Memory B cell (primary cell): ENCODE results near the gene BRAF.
A peak's percentile ranks its signal among the peaks of the same experiment; 100 is the strongest.
"Not testable (repeated sequence)": the region's sequence is repeated elsewhere in the genome, so short reads cannot be mapped to it uniquely, and the experiment has no call there.

Experiments used
- ATAC-seq: fragments of 150-1000 bp; cut with Tn5 transposase; 2 replicates; pipeline ENCODE4 v1.10.0; 2021; ENCODE audit warnings: low read depth, mild to moderate bottlenecking, moderate library complexity
- DNase-seq, 2 donors: peaks; one replicate each; pipeline ENCODE4 v3.0.0; 2022; ENCODE audit warnings: low spot score in 2 of 2
- H3K27ac Mint-ChIP-seq: one replicate; pipeline ENCODE4 v1.8.0; 2022; ENCODE audit warnings: mild to moderate bottlenecking, moderate library complexity, mixed read lengths
- H3K27me3 Mint-ChIP-seq: one replicate; pipeline ENCODE4 v1.8.0; 2022; ENCODE audit warnings: mixed read lengths
- H3K36me3 Mint-ChIP-seq: one replicate; pipeline ENCODE4 v1.8.0; 2022; ENCODE audit warnings: mild to moderate bottlenecking, mixed read lengths
- H3K4me1 Mint-ChIP-seq: one replicate; pipeline ENCODE4 v1.8.0; 2022; ENCODE audit warnings: mixed read lengths
- H3K4me3 Mint-ChIP-seq: one replicate; pipeline ENCODE4 v1.8.0; 2022; ENCODE audit warnings: mild to moderate bottlenecking, moderate library complexity, mixed read lengths
- H3K9me3 Mint-ChIP-seq: one replicate; pipeline ENCODE4 v1.8.0; 2022; ENCODE audit warnings: mixed read lengths

BRAF gene

DNA sequence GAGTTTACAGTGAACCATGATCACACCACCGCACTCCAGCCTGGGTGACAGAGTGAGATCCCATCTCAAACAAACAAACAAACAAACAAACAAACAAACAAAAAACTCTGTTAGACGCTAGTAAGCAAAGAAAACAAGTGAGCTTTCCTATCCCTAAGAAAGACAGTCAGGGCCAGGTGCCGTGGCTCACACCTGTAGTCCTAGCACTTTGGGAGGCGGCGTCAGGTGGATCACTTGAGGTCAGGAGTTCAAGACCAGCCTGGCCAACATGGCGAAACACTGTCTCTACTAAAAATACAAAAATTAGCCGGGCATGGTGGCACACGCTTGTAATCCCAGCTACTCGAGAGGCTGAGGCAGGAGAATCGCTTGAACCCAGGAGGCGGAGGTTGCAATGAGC is 247.8 kb downstream of the BRAF start:
- Mint-ChIP-seq H3K36me3 (peaks cover 23% of the 10 kb centered on the region), H3K4me1 (peaks cover 44% of the 10 kb centered on the region), H3K27ac (peak overlapping the region; percentile 85)
- DNase-seq, ATAC-seq, H3K27me3 Mint-ChIP-seq, H3K9me3 Mint-ChIP-seq, H3K4me3 Mint-ChIP-seq: not testable (repeated sequence)

DNA sequence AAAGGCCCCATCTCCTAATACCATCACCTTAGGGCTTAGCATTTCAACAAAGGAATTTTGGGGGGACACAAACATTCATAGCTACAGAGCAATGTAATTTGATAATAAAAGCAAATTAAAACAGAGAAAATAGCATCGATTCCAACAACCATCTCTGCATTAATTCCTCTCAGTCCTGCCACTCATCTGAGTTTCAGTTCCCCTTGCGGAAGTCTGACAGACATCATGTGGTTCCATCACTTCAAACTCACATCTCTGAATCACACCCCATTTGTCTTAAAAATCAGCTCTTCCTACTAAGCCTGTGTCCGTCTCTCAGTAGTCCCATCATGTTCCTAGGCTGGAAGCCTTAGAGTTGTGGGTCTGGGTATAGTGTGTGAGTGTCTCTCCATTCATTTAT is 248.4 kb downstream of the BRAF start:
- DNase-seq (peak; percentile 23 to 57), ATAC-seq (peak; percentile 61)
- Mint-ChIP-seq H3K4me3 (peak overlapping the region; percentile 45), H3K36me3 (peaks cover 21% of the 10 kb centered on the region), H3K27me3 (no peaks in the 10 kb centered on the region), H3K4me1 (peaks cover 45% of the 10 kb centered on the region), H3K9me3 (no peaks in the 10 kb centered on the region), H3K27ac (peak overlapping the region; percentile 85)

DNA sequence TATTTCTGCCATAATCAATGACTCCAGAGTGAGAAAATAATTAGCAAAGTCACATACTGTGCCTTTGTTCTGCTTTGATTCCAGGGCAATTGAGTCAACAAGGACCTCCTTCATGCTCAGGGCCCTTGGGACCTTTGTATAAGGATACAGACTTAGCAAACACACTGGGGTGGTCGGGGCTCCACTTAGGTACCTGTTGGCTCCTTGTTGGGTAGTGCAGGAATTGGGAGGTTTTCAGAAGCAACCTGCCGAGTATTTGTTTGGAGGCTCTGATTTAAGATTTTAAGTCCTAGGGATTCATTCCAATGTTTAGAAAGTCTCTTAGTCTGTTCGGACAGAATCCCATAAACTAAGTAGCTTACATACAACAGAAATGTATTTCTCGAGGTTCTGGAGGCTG is 249.0 kb downstream of the BRAF start:
- Mint-ChIP-seq H3K4me1 (peaks cover 45% of the 10 kb centered on the region), H3K9me3 (no peaks in the 10 kb centered on the region), H3K4me3 (peak overlapping the region; percentile 45), H3K27ac (peak overlapping the region; percentile 85), H3K36me3 (peaks cover 18% of the 10 kb centered on the region), H3K27me3 (no peaks in the 10 kb centered on the region)
- DNase-seq (no peak), ATAC-seq (no peak)

DNA sequence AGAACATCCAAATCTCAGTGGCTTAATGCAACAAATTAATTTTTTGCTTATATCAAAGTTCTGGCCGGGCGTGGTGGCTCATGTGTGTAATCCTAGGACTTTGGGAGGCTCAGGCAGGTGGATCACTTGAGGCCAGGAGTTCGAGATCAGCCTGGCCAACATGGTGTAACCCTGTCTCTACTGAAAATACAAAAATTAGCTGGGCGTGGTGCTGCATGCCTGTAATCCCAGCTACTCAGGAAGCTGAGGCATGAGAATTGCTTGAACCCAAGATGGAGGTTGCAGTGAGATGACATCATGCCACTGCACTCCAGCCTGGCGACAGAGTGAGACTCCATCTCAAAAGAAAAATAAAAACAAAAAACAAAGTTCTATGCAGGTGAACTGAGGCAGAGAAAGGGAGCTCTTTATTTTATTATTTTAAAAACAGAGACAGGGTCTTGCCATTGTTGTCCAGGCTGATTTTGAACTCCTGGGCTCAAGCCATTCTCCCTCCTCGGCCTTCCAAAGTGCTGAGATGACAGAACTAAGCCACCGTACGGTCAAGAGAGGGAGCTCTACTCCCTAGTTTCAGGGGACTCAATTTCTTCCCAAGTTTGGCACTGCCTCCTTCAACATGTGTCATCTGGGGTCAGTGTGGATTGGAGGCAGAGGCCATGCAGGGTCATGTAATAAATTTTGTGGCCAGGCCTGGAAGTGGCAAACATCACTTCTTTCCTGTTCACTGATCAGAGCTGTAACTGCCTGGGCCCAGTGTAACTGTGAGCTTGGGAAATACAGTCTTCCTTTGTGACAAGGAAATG is 249.6 kb downstream of the BRAF start:
- Mint-ChIP-seq H3K4me1 (peaks cover 45% of the 10 kb centered on the region), H3K9me3 (no peaks in the 10 kb centered on the region), H3K27me3 (no peaks in the 10 kb centered on the region), H3K4me3 (peak overlapping the region; percentile 17), H3K27ac (peak overlapping the region; percentile 94), H3K36me3 (peaks cover 14% of the 10 kb centered on the region)
- DNase-seq (no peak), ATAC-seq (no peak)

DNA sequence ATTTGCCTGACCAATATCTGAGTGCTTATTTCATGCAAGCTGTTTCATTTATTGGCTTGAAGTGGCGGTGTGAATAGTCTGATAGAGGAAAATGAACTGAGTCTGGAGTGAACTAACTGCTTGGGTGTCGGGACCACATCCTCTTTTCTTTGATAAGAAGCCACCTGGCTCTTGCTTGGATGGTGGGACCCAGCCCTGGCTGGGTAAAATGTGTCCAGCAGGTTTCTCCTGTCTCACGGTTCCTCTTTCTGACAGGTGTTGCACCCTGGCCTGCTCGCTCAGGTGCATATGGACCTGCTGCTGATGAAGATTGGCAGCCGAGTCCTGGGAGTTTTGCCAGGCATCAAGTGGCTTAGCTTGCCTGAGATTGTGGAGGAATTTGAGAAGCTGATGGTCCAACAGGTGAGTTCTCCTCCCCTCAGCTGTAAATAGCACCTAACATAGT is 250.4 kb downstream of the BRAF start:
- ATAC-seq (peak; percentile 53), DNase-seq (peak; percentile 25 to 41)
- Mint-ChIP-seq H3K27me3 (no peaks in the 10 kb centered on the region), H3K4me1 (peaks cover 45% of the 10 kb centered on the region), H3K36me3 (peaks cover 14% of the 10 kb centered on the region), H3K9me3 (no peaks in the 10 kb centered on the region), H3K27ac (peak overlapping the region; percentile 94), H3K4me3 (peak overlapping the region; percentile 85)

DNA sequence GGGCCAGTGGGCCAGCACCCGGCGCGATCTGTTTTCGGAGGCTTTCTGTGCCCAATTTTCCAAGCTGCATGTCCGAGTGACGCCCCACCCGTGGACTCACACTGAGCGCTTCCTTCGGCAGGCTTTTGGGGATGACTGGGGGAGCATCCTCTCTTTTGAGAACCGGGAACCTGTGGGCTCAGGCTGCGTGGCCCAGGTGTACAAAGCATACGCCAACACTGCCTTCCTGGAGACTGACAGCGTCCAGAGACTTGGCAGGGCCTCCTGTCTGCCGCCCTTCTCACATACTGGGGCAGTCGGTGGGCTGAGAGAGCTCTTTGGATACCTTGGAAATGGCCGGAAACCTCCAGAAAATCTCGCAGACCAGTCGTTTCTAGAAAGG is 251.0 kb downstream of the BRAF start:
- DNase-seq = no peak
- Mint-ChIP-seq H3K4me3 (peak overlapping the region; percentile 85), H3K4me1 (peaks cover 45% of the 10 kb centered on the region), H3K27me3 (no peaks in the 10 kb centered on the region), H3K27ac (peak overlapping the region; percentile 94), H3K9me3 (no peaks in the 10 kb centered on the region), H3K36me3 (peaks cover 10% of the 10 kb centered on the region)
- ATAC-seq = no peak

DNA sequence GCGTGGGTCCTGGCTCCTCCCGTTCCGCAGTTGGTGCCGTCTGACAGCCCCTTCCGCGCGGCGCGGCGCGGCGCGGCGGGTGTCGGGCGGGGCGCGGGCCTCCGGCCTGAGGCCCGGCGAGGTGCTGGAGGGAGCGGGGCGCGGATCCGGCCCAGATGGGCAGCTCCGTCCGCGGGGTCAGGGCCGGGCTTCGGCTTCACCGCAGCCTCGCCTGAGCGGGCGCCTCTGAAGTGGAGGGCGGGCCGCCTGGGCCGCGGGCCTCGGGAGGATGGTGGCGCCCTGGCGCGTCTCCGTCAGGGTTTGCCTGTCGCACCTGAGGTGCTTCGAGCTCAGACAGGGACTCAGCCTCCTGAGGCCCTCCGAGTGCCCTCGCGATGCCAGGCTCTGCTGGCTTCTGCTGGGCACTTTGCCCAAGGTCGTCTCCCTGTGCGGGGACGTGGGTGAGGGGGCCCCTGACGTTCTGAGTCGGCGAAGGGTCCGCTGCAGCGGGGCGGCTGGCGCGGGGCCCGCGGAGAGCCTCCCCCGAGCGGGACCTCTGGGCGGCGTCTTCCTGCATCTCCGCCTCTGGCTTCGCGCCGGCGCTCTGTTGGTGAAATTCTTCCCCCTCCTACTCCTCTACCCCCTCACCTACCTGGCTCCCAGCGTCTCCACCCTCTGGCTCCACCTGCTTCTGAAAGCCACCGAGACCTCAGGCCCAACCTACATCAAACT is 251.5 kb downstream of the BRAF start:
- ATAC-seq (peak; percentile 59), DNase-seq (peak; percentile 52 to 74)
- peak overlapping the region; percentile 94 for H3K27ac Mint-ChIP-seq
- peak overlapping the region; percentile 85 for H3K4me3 Mint-ChIP-seq
- H3K36me3 Mint-ChIP-seq = peaks cover 6% of the 10 kb centered on the region
- peaks cover 40% of the 10 kb centered on the region for H3K4me1 Mint-ChIP-seq
- no peaks in the 10 kb centered on the region for H3K27me3 Mint-ChIP-seq
- no peaks in the 10 kb centered on the region for H3K9me3 Mint-ChIP-seq

DNA sequence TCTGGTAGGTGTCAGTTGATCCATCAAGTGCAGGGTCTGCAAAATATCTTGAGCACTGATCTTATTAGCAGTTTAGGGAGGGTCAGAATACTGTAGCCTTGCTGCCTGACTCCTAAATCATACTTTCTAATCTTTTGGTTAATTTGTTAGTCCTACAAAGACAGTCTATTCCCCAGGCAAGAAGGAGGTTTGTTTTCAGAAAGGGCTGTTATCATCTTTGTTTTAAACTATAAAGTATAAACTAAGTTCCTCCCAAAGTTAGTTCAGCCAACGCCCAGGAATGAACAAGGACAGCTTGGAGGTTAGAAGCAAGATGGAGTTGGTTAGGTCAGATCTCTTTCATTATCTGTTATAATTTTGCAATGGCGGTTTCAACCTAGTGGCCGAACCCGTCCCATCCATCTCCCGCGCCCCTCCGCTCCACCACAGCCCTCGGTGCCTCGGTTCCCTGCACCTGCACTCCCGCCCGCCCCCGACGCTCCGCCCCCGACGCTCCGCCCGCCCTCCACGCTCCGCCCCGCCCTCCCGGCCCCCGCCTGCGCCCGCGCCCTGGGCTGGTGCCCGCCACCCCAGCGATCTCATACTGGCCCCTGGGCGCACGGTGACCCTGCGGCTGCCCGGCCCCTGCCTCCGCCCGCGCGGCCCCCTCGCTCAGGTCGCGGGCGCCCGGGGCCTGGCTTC is 252.2 kb downstream of the BRAF start, which contains the start of gene ADCK2:
ADCK2 (plus strand) TSS at position 564 of the 681 bp plus-strand sequence. CDS start 386 bp downstream, outside the sequence.
- H3K9me3 Mint-ChIP-seq = no peaks in the 10 kb centered on the region
- peak within 1 kb of the TSS; percentile 94 for H3K27ac Mint-ChIP-seq
- H3K36me3 Mint-ChIP-seq = no peaks in the 10 kb centered on the region
- no peaks in the 10 kb centered on the region for H3K27me3 Mint-ChIP-seq
- ATAC-seq (peak; percentile 57), DNase-seq (no peak)
- peaks cover 33% of the 10 kb centered on the region for H3K4me1 Mint-ChIP-seq
- H3K4me3 Mint-ChIP-seq = peak within 1 kb of the TSS; percentile 85

DNA sequence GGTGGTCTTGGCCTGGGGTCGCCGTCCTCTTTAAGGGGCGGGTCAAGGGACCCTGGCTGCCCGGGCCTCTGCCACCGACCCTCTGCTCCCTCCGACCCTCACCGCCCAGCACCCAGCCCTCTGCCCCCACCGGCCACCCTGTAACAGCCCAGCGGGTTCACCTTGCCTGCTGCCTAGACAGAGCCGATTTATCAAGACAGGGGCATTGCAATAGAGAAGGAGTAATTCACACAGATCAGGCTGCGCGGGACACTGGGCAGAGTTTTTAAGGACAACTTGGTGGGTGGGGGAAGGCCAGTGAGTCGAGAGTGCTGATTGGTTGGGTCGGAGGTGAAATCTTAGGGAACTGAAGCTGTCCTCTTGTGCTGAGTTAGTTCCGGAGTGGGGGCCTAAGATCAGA is 252.8 kb downstream of the BRAF start:
- ATAC-seq (no peak), DNase-seq (no peak)
- Mint-ChIP-seq H3K27ac (peak overlapping the region; percentile 68), H3K27me3 (no peaks in the 10 kb centered on the region), H3K4me3 (peak overlapping the region; percentile 75), H3K4me1 (peaks cover 32% of the 10 kb centered on the region), H3K9me3 (no peaks in the 10 kb centered on the region), H3K36me3 (no peaks in the 10 kb centered on the region)

DNA sequence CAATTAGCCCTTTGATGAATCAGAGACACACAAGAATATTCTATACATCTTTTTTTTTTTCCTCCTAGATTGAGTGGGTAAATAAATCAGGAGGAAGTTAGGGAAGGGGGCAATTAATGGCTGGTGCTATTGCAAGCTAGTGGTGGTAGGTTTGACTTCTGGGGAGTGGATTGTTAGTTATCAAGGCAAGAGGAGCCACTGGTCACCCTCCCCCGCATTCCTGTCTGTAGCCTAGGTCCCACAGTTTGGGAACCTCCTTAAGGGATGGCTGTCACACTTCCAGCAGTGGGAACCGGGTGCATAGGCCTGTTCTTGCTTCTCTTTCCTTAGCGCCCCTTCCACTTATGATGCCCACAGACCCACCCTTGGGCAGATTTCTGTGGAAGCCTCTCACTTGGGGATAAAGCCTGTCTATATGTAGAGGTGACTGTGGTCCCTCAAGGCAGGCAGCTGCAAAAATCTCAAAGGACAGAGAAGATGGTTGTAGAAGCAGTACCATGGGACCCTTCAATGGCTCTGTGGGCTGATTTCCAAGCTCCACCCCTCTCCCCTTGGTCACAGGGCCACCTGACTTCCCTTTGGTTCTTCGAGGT is 254.3 kb downstream of the BRAF start:
- no peak overlapping the region for H3K4me3 Mint-ChIP-seq
- no peak overlapping the region for H3K27ac Mint-ChIP-seq
- H3K9me3 Mint-ChIP-seq = no peaks in the 10 kb centered on the region
- H3K36me3 Mint-ChIP-seq = no peaks in the 10 kb centered on the region
- DNase-seq = no peak
- no peak for ATAC-seq
- H3K27me3 Mint-ChIP-seq = peaks cover 1% of the 10 kb centered on the region
- H3K4me1 Mint-ChIP-seq = peaks cover 22% of the 10 kb centered on the region

DNA sequence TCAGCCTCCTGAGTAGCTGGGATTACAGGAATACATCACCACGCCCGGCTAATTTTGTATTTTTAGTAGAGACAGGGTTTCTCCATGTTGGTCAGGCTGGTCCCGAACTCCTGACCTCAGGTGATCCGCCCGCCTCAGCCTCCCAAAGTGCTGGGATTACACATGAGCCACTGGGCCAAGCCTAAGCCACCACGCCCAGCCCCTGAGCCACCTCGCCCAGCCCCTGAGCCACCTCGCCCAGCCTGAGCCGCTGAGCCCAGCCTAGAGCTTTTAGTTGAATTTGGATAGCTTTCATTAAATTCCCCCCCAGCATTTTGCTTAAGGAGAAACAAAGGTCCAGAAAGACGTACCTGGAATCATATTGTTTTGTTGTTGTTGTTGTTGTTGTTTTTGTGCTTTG is 254.9 kb downstream of the BRAF start:
- H3K4me1 Mint-ChIP-seq = peaks cover 16% of the 10 kb centered on the region
- not testable (repeated sequence) for H3K9me3 Mint-ChIP-seq, H3K27ac Mint-ChIP-seq, H3K36me3 Mint-ChIP-seq, H3K27me3 Mint-ChIP-seq, H3K4me3 Mint-ChIP-seq, DNase-seq, ATAC-seq

DNA sequence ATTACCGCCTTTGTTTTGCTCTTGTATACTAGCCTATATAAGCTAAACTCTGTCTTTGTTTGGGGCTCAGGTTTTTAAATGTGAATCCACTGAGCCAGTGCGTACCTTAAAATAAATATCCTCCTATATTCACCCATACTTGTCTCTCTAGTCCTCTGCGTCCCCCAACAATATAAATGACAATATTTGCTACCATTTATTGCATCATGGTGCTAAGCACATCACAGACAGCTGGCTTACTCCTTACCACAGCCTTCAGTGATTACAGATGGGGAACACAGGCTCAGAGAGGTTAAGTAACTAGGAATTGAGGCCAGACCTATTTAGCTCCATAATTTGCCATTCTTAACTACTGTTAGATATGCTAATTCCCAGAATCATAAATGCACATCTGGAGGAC is 255.4 kb downstream of the BRAF start:
- peaks cover 1% of the 10 kb centered on the region for H3K27me3 Mint-ChIP-seq
- ATAC-seq (no peak), DNase-seq (no peak)
- no peaks in the 10 kb centered on the region for H3K36me3 Mint-ChIP-seq
- H3K4me3 Mint-ChIP-seq = no peak overlapping the region
- H3K9me3 Mint-ChIP-seq = no peaks in the 10 kb centered on the region
- H3K27ac Mint-ChIP-seq = no peak overlapping the region
- H3K4me1 Mint-ChIP-seq = peaks cover 11% of the 10 kb centered on the region
